PC-3 (cell line): Measurements from ENCODE around the gene NPTX1. TPM values are rescaled to one million over a fixed set of nuclear protein-coding genes. Genes with fewer than 3 reads are reported as not detected.

Experiments used
- ATAC-seq: fragments of 200-7000 bp; cut with Tn5 transposase; 2 replicates; pipeline ENCODE4 v1.9.1; 2020; ENCODE audit warnings: mild to moderate bottlenecking, moderate library complexity
- BruUV-seq: library from RNA; stranded (reverse); fragments of 400-500 nt; replicated peaks from 2 replicates; lab custom pipeline; 2021; lab: Mats Ljungman, UMichigan
- CTCF ChIA-PET: fragments of 300-600 bp; sonication (Branson Sonifier 250); formaldehyde crosslinking; loops from one replicate; lab custom pipeline; 2022; ENCODE audit warnings: antibody characterized with exemption; lab: Charles Lee
- POLR2A ChIA-PET: fragments of 300-600 bp; sonication (Branson Sonifier 250); formaldehyde crosslinking; loops from one replicate; lab custom pipeline; 2022; ENCODE audit warnings: antibody characterized with exemption; ENCODE audit not compliant: unreplicated experiment; lab: Charles Lee
- DNase-seq: peaks from one replicate; pipeline ENCODE4 v3.0.0-alpha.2; 2015
- H2AFZ ChIP-seq: fragments of 300-600 bp; sonication (generic); 2 replicates; pipeline ENCODE4 v1.6.0; 2016; ENCODE audit warnings: antibody characterized with exemption, low read length
- H3F3A ChIP-seq: fragments of 300-600 bp; sonication (generic); one replicate; pipeline ENCODE4 v1.6.0; 2017; ENCODE audit warnings: antibody characterized with exemption, low read length, control low read depth, mild to moderate bottlenecking; ENCODE audit not compliant: unreplicated experiment
- H3K27ac ChIP-seq: fragments of 300-600 bp; sonication (generic); 2 replicates; pipeline ENCODE4 v1.5.1; 2016; ENCODE audit warnings: mild to moderate bottlenecking, low read length
- H3K27me3 ChIP-seq: fragments of 300-600 bp; sonication (generic); 2 replicates; pipeline ENCODE4 v1.6.1; 2016; ENCODE audit warnings: low read length, mixed read lengths
- H3K36me3 ChIP-seq: fragments of 300-600 bp; sonication (generic); 2 replicates; pipeline ENCODE4 v1.6.1; 2016; ENCODE audit warnings: low read depth, mixed run types, low read length, mixed read lengths
- H3K4me1 ChIP-seq: fragments of 300-600 bp; sonication (generic); 2 replicates; pipeline ENCODE4 v1.5.1; 2016; ENCODE audit warnings: low read length; ENCODE audit not compliant: insufficient read depth
- H3K4me2 ChIP-seq: fragments of 300-600 bp; sonication (generic); 2 replicates; pipeline ENCODE4 v1.6.0; 2016; ENCODE audit warnings: low read length
- H3K4me3 ChIP-seq: fragments of 300-600 bp; sonication (generic); 2 replicates; pipeline ENCODE4 v1.5.1; 2016; ENCODE audit warnings: mild to moderate bottlenecking, low read length, mixed read lengths
- H3K79me2 ChIP-seq: fragments of 300-600 bp; sonication (generic); 2 replicates; pipeline ENCODE4 v1.6.1; 2017; ENCODE audit warnings: low read length, mixed read lengths
- H3K9ac ChIP-seq: fragments of 300-600 bp; sonication (generic); 2 replicates; pipeline ENCODE4 v1.6.0; 2016; ENCODE audit warnings: mild to moderate bottlenecking, low read length
- H3K9me2 ChIP-seq: fragments of 300-600 bp; sonication (generic); replicated peaks from 2 replicates; pipeline ENCODE4 v1.6.1; 2016; ENCODE audit warnings: mixed run types, low read length, mixed read lengths
- H3K9me3 ChIP-seq: fragments of 300-600 bp; sonication (generic); 2 replicates; pipeline ENCODE4 v1.6.1; 2016; ENCODE audit warnings: low read length, mixed read lengths
- H4K20me1 ChIP-seq: fragments of 300-600 bp; sonication (generic); 2 replicates; pipeline ENCODE4 v1.6.1; 2016; ENCODE audit warnings: low read length, mixed read lengths
- CTCF ChIP-seq: fragments of 300-600 bp; sonication (generic); conservative IDR thresholded peaks from 2 replicates; pipeline ENCODE4 v1.5.1; 2017; ENCODE audit warnings: antibody characterized with exemption, low read depth, mild to moderate bottlenecking, low read length
- EZH2 ChIP-seq: fragments of 300-600 bp; sonication (generic); IDR thresholded peaks from one replicate; pipeline ENCODE4 v1.6.1; 2017; ENCODE audit warnings: antibody characterized with exemption, mild to moderate bottlenecking, low read length; ENCODE audit not compliant: unreplicated experiment
- EZH2phosphoT487 ChIP-seq: fragments of 300-600 bp; sonication (generic); IDR thresholded peaks from 2 replicates; pipeline ENCODE4 v1.6.1; 2018; ENCODE audit warnings: mild to moderate bottlenecking, antibody characterized with exemption, low read length, borderline replicate concordance
- intact Hi-C: fragments of 100-400 bp; cut with micrococcal nuclease; formaldehyde crosslinking; loops from 2 replicates; pipeline ENCODE4 v1.9.0; 2023
- total RNA-seq: library from RNA; depleted of rRNA; stranded (reverse); fragments of >200 nt; gene quantifications from 2 replicates; pipeline ENCODE4 v1.2.3, GENCODE V29; 2014

The NPTX1 gene
- total RNA-seq, 1 experiment from 2014 or later = 0.55 TPM

GRCh38 chr17:80430446-80431245 lies 45.8 kb downstream of the NPTX1 start:
- H4K20me1 ChIP-seq = no peaks in the 10 kb centered on the region
- H3K4me2 ChIP-seq = no peak overlapping the region
- H3K9me3 ChIP-seq = no peaks in the 10 kb centered on the region
- no peak overlapping the region for H2AFZ ChIP-seq
- no peaks in the 10 kb centered on the region for H3F3A ChIP-seq
- ChIA-PET POLR2A (no interaction called here), CTCF (no interaction called here)
- no peak overlapping the region for H3K27ac ChIP-seq
- no peak overlapping the region for H3K4me3 ChIP-seq
- no peaks in the 10 kb centered on the region; the same call in 1 of the 2 replicates for H3K4me1 ChIP-seq
- no peak overlapping the region for H3K9ac ChIP-seq
- DNase-seq (no peak), ATAC-seq (no peak)
- TF ChIP-seq EZH2 (no peak), CTCF (no peak), EZH2phosphoT487 (no peak)
- no peaks in the 10 kb centered on the region for H3K79me2 ChIP-seq
- H3K27me3 ChIP-seq = no peaks in the 10 kb centered on the region
- intact Hi-C loops = no loop called here
- no peaks in the 10 kb centered on the region for H3K36me3 ChIP-seq
- no TSS peak for BruUV-seq
- H3K9me2 ChIP-seq = no peaks in the 10 kb centered on the region

- Histone ChIP-seq H2AFZ (no peak overlapping the region), H3K36me3 (no peaks in the 10 kb centered on the region), H3K4me1 (no peaks in the 10 kb centered on the region; the same call in 1 of the 2 replicates), H3K9me3 (no peaks in the 10 kb centered on the region), H3F3A (no peaks in the 10 kb centered on the region), H3K27me3 (no peaks in the 10 kb centered on the region), H3K4me2 (no peak overlapping the region), H3K27ac (no peak overlapping the region), H3K79me2 (no peaks in the 10 kb centered on the region), H4K20me1 (no peaks in the 10 kb centered on the region), H3K9me2 (no peaks in the 10 kb centered on the region), H3K9ac (no peak overlapping the region), H3K4me3 (no peak overlapping the region)
- TF ChIP-seq EZH2phosphoT487 (no peak), CTCF (no peak), EZH2 (no peak)
- ChIA-PET POLR2A (no interaction called here), CTCF (no interaction called here)
- DNase-seq (no peak), ATAC-seq (no peak)
- intact Hi-C loops = loop anchor here (5.0 kb wide), 1 partner anchor 543 kb away; no protein-coding TSS in a partner anchor
- no TSS peak for BruUV-seq
These were observed 46.8 kb downstream of the NPTX1 start for GRCh38 chr17:80429356-80430275.
